ENCODE measurements around the gene HMGCL.

HMGCL gene

GRCh38 chr1:23772854-23773242 is 52.4 kb downstream of the HMGCL start:
- DNase-seq = no peak

- DNase-seq = peak; percentile 94
These were observed 53.0 kb downstream of the HMGCL start for GRCh38 chr1:23772049-23772853.

DNA sequence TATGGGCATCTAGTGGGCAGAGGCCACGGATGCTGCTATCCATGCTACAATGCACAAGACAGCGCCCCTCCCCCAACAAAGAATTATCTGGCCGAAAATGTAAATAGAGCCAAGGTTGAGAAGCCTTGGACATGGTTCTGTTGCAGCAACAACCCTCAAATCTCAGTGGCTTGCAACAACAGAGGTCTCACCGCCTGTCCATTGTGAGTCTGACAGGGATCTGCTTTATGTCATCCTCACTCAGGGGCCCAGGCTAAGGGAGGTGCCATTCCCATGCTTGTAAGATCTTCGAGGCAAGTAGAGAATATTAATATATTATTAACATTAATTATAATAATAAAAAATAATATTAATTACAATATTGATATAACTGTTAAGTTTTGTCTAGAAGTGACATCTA is 56.5 kb downstream of the HMGCL start:
- DNase-seq = no peak

DNA sequence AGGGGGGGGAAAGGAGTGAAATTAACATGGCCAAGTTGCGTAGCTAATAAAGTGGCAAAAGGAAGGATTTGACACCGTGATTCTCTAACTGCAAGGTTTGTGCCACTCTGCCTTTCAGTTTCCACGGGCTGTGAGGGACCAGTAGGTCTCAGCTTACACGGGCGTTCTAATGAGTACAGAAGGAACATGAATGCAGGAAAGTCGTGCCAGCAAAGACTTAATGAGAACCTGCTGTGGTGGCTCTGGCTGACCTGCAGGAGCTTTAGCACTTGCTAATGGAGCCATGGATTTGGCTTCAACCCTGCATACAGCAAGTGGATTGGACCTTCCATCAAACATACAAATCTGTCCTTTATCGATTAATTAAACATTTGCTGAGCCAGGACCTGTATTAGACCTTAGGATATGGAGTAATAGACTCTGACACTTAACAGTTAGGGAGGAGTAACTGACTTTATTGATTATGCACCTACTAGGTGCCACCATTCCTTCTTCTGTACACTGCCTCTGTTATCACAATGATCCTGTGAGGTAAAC is 62.1 kb downstream of the HMGCL start:
- no peak for DNase-seq

DNA sequence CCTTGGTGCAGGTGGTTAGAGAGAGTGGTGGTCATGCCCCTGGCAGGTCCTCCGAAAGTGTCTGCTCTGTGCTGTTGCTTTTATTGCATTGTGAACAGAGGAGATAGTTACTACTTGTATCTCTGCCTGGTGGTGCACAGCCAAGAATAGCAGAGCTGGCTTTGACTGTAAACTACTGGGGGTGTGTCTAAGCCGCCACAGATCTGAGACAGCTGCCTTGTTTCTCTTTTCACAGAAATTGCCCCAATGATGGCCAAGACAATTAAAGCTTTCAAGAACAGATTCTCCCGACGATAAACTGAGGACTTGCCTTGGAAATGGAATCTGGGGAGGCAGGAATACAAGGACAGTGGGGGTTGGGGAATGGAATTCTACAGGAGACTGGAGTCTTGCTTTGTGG is 66.0 kb downstream of the HMGCL start:
- DNase-seq = no peak

DNA sequence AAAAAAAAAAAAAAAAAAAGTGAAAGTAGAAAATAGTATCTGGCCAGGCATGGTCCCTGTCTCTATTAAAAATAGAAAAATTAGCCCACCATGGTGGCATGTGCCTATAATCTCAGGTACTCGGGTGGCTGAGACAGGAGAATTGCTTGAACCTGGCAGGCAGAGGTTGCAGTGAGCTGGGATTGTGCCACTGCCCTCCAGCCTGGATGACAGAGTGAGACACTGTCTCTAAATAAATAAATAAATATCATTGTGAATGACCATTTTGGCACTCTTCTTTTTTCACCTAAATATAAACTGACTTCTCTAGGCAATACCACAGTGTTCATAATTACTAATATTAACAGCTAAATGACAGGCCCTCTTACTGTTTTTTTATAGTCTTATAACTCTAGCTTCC is 67.4 kb downstream of the HMGCL start:
- no peak for DNase-seq

- DNase-seq = no peak
These were observed 68.6 kb downstream of the HMGCL start for GRCh38 chr1:23756676-23757075.

DNA sequence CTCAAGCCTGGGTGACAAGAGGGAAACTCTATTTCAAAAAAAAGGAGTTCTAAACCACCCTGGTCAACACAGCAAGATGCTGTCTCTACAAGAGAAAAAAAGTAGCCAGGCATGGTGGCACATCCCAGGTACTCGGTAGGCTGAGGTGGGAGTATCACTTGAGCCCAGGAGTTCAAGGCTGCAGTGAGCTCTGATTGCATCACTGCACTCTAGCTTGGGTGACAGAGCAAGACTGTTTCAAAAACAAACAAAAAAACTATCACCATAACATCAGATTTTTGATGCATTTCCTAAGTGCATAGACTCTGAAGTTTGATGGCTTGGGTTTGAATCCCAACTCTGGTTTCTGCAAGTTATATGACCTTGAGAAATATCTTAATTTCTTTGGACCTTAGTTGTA is 72.3 kb downstream of the HMGCL start:
- DNase-seq = no peak
